GM21515 (cell line): ENCODE data around the gene CYP26B1.
"Not testable (repeated sequence)": the region's sequence is repeated elsewhere in the genome, so short reads cannot be mapped to it uniquely, and the experiment has no call there.

Source experiments
- ATAC-seq: cut with Tn5 transposase; IDR thresholded peaks from one replicate; pipeline ENCODE4 v1.9.1; 2021; ENCODE audit not compliant: unreplicated experiment

The CYP26B1 gene

DNA sequence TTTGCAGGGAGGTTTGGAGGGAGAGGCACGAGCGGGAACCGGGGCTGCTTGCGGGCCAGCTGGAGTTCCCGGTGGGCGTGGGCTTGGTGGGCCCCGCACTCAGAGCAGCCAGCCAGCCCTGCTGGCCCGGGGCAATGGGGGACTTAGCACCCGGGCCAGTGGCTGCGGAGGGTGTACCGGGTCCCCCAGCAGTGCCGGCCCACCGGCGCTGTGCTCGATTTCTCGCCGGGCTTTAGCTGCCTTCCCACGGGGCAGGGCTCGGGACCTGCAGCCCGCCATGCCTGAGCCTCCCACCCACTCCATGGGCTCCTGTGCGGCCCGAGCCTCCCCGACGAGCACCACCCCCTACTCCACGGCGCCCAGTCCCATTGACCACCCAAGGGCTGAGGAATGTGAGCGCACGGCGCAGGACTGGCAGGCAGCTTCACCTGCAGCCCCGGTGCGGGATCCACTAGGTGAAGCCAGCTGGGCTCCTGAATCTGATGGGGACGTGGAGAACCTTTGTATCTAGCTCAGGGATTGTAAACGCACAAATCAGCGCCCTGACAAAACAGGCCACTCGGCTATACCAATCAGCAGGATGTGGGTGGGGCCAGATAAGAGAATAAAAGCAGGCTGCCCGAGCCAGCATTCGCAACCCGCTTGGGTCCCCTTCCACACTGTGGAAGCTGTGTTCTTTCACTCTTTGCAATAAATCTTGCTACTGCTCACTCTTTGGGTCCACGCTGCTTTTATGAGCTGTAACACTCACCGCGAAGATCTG, 60.6 kb downstream of the CYP26B1 start:
- not testable (repeated sequence) for ATAC-seq

DNA sequence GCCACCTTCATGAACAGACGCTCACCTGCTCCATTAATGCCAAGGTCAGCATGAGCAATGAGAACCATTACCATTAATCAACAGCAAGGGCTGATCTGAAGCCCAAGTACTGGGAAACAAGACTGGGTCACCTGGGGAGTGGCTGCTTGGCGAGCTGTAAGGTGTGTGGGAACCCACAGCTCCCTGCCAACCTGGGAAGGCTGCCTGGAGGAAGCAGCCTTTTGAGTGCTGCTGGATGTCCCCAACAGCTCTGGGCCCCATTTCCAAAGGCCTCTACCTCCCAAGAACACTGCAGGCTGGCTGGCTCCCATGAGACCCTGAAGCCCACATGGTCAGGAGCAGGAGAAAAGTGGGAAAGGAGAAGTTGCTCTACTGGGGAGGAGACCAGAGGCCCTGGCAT, 62.1 kb downstream of the CYP26B1 start:
- no peak for ATAC-seq

DNA sequence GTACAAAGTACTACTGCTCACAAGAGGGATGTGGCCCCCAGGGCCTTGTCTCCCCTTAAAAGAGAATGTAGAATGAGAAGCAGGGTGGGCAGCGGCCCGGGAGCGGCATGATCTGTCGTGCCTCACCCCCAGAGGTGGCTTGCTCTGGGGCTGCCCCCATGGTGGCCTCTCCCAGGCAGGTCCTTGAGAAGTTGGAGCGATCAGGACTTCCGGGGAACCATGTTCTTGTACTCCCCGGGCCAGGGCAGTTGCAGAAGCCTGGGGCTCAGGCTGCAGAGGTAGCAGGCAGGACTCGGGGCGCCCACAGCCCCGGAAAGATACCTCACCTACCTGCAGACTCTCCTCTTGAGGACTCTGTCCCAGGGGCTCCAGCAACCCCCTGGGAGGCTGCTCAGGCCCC, 62.6 kb downstream of the CYP26B1 start:
- no peak for ATAC-seq

DNA sequence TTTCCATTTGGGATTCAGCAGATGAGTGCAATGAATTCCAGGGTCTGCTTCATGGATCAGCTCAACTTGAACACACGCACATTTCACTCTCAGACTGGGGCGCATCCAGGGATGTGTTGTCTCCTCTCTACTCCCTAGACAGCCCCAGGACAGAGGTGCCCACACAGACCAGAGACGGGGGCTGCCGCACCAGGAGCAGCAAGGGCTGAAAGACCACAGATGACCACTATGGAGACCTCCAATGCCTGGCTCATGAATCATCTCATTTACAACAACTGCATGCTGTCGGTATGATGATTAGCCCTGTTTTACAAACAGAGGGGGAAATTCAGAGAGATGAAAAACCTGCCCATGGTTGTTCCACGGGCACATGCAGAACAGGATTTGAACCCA, 63.1 kb downstream of the CYP26B1 start:
- no peak for ATAC-seq

DNA sequence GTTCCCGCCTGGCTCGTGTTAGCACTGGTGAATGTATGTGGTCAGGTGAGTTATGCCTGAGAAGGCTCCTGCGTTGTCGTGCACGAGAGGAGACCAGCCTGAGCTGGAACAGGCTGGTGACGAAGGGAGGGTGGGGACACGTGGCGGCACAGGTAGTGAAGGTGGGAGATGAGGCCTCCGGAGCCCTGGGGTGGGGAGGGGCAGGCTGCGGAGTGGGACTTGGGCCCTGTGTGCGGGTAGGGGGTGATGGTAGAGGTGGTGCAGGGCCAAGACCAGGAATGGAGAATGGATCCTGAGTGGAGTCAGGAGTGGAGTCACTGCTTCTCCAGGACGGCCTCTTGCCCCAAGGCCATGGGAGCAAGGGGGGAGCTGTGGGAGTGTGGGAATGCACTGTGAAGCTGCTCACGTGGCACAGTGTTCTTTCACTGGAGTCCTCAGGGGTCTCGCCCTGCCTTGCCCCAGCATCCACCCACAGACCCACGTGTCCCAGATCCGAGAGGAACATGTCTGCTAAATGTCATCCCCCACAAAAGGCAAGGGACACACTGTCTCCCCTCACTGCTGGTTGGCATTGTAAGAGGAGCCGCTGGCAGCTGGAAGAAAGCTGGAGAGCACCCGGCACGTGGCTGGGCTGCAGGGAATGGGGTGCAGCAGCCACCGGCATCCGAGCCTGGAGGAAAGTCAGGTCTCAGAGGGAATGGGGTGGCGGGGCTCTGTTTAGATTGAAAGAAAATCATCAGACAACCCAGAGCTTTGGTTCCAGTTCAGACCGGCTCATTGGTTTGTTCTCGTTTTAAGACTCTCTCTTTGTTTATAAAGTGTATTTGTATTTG, 63.7 kb downstream of the CYP26B1 start:
- ATAC-seq = no peak

DNA sequence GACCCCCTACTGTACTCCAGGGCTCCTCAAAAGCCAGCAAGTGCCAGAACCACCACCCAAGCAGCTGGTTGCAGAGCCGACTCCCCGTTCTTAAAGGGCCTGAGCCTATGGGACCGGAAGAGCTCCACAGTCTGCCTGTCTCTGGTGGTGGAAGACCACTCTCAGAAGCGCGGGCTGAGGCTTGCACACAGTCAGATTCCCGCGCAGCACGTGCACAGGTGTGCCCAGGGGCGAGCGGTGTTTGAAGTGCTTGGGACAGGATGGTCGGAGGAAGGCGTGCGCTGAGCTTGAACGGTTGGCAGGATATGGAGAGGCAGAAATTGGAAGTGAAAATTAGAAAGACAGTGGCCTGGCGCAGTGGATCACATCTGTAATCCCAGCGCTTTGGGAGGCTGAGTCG, 64.8 kb downstream of the CYP26B1 start:
- no peak for ATAC-seq

DNA sequence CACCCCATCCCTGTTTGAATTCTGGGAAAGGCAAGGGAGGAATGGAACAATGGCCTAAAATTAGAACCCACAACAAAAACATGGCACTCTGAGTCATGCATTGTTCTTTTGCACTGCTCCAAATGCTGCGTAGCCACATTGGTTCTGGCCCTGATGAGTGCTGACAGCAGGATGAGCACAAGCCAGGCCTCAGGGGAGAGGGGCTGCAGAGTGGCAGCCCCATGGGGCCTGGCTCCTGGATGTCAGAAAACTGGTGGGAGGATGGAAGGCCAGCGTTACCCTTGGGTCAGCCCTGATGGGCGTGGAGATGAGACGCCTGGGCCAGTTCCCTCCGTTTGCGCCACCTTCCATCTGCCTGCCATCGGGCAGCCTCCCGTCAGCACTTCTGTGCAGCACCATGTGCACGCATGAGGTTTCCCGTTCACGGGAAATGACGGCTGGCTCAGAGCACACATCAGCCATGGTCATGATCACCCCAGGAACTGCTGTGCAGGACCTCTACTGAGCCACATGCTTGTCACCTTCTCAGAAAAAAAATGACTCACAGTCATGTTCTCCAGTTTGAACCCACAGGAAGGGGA, 65.6 kb downstream of the CYP26B1 start:
- ATAC-seq = no peak

DNA sequence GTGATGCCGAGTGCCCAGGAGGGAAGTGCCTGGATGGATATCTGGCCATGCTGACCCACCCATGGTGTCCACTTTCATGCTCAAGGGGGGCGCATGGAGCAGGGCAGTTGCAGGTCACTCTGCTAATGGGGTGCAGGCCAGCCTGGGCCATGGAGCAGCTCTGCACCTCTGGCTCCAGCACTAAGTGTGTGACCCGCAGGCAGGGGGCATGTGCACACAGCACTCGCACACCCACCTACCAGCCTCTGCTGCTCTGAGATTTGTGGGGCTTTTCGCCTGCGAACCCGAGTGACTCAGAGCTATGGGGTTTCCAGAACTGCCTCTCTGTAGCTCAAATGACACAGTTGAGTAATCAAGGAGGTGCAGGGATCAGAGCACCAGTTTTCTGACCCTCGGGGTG, 66.2 kb downstream of the CYP26B1 start:
- no peak for ATAC-seq

DNA sequence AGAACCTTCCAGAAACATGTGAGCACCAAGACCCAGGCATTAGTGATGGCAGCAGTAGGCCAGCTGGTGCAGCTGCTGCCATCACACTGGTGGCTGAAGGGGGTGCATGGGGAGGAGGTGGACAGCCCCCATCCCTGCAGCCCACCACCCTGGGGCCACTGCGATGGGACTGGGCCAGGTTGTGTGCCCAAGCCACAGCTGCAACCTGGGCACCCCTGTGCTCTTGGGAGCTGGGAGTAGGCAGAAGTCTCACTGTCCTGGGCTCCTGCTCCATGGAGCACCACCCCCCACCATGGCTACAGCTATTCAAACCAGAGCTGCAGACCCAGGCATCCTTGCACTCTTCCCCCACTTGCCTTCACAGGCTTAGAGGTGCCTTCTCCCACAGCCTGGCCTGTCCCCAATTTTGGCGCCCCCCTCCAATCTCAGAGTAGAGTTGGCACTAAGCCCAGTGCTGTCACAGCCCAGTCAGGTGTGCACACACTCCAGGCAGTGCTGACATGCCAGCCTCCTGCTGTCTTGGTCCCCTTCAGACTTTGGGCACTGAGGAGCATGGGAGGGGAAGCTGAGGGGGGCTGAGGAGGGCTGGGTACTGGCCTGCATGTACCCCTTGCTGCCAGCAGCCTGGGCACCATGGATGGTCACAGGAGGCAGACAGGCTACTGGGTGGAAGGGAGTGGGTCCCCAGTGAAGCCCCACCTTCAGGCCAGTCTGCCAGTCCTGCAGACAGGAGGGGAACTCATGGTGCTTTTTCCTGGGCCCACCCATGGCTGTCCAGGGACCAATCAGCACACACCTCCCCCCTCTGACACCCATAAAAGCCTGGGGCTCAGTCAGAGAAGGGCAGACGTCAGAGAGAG, 67.1 kb downstream of the CYP26B1 start:
- no peak for ATAC-seq
